Measurements from ENCODE around the gene PIP5K1B. TPM values are rescaled to one million over a fixed set of nuclear protein-coding genes. Genes with fewer than 3 reads are reported as not detected.

The PIP5K1B gene
- total RNA-seq, 1 experiment from 2014 or later, result not detected

DNA sequence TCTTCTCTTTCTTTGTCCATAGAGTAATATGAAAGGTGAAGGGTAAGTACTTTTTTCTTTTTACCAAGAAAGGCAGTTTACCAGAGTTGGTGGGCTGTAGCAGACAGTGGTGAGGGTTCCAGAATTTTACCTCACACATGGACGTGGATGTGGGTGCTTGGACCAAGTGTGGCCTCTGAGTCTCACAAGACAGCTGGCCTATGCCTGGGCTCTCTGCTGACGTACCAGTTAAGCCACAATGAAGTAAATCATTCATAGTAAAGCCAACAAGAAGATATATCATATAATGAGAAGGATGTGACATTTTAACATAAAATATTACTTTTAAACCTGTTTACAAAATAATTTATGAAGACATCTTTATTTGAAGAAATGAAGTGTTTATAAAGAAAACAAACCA is 202.9 kb downstream of the PIP5K1B start:
- no peak for DNase-seq (ENCODE audit: low read depth)

DNA sequence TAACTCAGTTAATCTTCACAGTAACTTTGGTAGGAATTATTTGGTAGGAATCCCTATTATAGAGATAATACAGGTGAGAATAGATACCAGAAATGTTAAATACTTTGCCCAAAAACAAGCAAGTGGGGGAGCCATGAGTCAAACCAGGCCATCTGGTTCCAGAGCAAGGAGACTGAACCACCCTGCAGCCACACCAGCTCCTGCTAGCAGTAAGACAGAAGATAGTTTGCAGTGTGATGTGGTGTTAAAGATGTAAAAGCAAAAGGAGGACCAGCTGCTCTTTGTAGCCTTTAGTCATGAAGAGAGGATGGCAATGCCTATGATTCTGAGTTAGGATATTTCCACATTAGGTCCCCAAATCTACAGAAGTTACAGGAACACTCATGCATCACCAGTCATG is 207.5 kb downstream of the PIP5K1B start:
- no peak for DNase-seq (ENCODE audit: low read depth)

DNA sequence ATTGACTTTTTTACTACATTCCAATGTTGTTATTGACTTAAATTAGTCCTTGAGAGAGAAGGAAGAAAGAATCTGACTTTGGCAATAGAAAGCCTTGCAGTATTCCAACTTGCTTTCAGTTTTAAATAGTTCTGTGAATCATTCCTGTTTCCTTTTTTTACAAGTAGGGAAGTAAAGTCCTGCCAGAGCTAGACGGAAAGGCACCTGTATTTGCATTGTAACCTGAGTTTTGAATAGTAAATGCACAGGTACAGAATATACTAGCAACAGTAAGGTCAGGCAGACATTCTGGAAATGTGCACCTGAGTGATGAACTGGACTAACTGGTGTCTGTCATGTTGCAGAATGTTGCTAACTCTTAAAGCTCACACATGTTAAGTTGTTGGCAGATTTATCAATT is 208.0 kb downstream of the PIP5K1B start:
- DNase-seq (ENCODE audit: low read depth), result no peak

DNA sequence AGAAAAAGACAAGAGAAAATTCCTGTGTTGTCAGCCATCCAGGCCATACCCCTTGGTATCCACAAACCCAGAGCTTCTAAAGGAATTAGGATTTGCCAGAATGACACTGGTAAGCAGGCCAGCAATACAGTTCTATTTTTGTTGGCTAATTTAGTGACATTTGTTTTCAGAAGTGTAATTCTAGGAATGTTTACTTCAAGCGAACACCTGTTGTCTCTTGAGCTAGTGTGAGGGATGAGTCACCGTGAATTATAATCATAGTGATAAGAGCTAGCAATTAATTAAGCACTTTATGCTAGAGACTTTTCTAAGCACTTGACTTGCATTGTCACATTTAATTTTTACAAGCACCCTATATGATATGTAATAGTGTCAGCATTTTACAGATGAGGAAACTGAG is 209.7 kb downstream of the PIP5K1B start:
- DNase-seq (ENCODE audit: low read depth), result no peak

DNA sequence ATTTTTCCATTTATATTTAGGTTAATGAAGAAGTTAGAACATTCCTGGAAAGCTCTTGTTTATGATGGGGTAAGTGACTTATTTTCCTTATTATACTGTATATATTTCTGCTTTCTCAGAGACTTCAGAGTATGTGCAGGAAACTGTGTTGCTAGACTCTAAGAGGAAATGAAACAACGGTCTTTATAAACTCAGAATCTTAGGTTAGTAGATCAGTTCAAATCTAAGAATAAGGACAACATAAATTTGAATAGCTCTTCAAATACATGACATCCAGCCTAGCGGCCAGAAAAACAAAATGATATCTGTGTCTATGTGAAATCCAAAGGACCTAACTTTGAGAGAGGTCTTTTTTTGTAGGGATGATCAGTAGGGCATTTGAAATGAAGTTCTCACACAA is 214.6 kb downstream of the PIP5K1B start:
- no peak for DNase-seq (ENCODE audit: low read depth)

DNA sequence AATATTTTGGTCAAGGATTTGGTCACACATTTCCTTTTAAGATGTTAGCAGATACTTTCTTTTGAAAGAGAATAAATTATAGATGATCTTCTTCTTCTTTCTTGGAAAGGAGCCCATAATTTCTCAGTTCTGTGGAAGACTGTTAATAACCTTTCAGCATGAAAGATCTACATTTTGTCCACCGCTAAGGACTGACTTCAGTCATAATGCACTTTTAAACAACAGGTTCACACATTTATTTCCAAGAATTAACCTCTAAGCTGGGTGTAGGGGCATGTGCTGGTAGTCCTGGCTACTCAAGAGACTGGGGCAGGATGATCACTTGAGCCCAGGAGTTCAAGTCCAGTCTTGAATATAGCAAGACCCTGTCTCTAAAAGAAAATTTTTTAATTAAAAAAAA is 215.9 kb downstream of the PIP5K1B start:
- no peak for DNase-seq (ENCODE audit: low read depth)

DNA sequence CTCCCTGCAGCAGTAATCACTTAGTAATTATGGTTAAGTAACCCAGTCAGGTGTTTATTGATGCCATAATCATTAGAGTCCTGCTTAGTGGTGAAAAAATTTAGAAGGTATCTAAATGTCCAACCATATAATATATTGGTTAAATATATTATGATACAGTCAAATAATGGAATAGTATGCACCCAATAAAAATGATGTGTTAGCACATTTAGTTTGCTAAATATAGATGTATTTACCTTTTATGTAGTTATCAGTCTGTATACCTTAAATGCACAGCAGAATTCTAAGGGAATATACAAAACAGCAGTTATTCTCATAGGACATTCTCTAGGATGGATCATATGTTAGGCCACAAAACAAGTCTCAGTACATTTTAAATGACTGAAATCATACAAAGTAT is 218.4 kb downstream of the PIP5K1B start:
- no peak for DNase-seq (ENCODE audit: low read depth)

DNA sequence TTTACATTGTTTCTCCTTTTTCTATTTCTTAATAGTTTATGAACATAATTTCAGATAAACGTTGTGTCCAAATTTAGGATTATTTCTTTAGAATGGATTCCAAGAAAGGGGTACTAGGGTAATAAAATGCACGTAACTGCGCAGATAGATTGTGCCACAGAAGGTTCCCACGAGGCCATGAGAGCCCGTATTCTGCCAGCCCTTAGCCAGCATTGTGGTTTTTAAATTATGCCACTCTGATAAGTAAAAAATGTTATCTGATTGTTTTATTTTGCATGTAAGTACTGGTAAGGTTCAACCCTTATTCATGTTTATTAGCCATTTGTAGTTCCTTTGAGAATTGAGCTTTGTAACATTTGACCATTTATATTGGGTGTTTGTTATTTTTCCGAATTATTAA is 220.1 kb downstream of the PIP5K1B start:
- DNase-seq (ENCODE audit: low read depth), result no peak

DNA sequence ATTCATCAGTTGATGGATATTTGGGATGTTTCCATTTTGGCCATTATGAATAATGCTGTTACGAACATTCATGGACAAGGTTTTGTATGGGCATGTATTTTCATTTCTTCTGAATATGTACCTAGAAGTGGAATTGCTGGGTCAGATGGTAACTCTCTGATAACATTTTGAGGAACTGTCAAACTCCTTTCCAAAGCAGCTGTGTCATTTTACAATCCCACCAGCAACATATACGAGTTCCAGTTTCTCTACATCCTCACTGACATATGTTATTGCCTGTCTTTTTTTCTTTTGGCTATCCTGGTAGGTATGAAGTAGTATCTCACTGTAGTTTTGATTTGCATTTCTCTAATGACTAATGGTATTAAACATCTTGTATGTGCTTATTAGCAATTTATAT is 222.1 kb downstream of the PIP5K1B start:
- DNase-seq (ENCODE audit: low read depth), result no peak

DNA sequence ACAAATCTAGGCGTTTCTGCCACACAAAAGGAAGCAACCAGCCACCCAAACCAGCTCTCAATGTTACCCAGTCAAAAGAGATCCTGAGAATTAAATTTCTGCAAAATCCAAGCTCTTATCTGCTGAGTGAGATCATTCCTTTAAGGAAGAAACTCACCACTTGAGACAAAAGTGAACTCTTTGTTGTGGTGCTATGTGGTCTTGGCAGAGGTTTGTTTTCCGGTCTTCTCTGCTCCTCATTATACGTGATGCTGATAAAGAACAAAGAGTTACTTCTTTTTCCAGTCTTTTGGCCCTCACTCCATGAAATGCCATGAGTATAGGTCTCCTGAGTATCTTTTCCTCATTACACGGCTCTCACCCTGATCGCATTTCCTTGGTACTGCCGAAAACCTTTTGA is 226.8 kb downstream of the PIP5K1B start:
- DNase-seq (ENCODE audit: low read depth), result no peak

DNA sequence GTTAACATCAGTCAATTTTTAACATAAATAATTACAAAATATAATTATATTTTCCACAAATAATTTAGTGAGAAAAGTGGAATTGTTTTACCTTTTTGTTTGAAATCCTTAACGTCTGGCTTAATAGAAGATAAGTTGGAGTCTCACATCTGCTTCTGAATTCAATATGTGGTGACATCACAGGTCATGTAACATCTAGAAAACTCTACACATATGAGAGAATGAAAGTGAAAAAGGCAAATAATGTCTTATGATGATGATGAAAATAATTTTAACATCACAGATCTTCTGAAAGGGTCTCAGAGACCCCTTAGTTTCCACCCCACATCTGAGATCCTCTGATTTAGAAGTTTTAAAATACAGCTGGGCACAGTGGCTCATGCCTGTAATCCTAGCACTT is 227.4 kb downstream of the PIP5K1B start:
- no peak for DNase-seq (ENCODE audit: low read depth)

DNA sequence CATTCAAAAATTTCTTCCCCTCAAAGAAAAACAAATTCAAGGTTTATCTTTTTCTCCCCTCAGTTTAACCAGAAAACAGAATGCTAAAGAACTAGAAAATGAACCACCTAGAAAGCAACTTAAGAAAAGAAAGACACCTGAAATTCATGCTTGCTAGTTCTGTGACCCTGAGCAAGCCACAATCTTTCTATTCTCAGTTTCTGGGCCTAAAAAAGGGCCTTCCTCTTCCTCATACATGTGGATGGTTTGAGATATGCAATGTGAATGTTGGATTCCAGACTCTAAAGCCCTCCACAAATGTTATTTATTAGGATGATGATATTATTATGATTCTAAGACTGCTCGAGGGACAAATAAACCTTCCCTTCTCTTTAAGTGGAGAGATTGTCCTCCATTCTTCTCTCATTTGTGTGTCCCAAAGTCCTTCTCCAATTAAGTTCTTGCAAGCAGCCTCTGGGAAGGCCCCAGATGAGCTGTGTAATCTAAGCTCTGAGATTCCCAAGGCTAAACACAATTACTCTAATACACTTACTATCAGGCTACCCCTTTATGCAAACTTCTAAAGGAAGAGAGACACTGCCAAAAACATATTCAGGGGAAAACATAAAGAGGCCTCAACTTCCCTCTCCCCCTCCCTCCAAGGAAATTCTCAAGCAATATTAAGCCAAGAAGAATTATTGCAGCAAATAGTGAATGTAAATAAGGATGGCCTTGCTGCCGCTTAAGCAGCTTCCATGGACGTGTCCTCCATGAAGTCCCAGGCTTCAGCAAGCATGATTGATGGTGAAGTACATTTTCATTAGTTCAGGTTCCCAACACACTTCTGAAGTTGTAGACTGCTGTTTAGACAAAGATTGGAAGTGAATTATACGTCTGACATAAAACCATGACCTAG is 228.6 kb downstream of the PIP5K1B start:
- DNase-seq (ENCODE audit: low read depth), result no peak

DNA sequence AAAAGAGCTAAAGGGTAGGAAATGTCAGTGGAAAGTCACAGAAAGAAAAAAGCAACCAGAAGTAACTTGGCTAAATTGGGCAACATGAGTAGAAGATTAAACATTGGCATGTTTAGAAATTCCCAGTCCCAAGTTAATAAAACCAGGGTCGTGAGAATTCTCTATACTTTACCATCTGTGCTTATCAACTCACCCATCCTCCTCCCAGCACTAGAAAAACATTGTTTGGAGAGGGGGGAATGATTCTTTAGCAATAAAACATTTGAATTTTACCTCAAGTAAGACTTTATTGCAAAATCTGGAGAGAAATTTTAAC is 229.2 kb downstream of the PIP5K1B start:
- no peak for DNase-seq (ENCODE audit: low read depth)

DNA sequence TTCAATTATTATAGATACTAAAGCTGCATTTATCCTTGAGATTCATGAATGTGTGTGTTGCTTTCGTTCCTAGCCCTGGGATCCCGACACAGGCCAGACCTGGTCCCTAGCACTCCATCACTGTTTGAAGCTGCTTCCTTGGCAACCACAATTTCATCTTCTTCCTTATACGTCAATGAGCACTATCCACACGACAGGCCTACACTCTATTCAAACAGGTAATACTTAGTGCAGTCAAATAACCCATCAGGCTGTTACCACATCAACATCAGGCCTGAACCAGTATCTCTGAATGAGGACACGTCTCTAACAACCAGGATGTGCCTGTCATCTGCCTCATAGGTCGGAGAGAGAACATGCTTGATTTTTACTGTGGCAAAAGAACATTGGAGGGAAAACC is 235.5 kb downstream of the PIP5K1B start:
- DNase-seq (ENCODE audit: low read depth), result no peak

DNA sequence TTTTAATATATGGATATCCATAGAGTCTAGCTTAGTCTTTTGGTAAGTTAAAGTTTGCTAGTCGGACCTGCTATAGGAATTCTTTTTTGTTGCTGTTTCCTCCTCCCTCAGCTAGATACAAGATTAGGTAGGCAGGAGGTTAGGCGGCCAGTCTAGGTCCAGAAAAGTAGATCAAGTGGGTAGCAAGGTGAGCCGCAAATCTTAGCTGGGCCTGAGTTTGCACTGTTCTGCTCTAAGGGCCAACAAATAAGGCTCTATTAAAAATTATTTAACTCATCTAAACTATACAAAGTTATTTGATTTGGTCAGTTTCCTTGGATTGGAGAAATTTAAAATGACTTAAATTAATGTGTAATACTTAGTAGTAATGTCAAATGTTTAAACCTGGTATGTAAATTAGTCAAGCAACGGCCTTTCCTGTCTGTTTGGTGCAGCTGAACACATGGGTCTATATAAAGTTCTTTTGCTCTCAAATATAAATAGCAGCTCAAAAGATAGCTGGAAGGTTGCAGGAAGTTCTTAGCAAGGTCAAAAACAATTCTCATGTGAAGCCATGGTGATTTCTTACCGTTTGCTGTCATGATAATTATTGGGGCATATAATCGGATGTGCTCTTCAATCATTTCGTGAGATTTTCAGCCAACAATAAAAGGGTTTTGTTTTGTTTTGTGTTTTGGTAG is 236.9 kb downstream of the PIP5K1B start:
- DNase-seq (ENCODE audit: low read depth), result no peak

DNA sequence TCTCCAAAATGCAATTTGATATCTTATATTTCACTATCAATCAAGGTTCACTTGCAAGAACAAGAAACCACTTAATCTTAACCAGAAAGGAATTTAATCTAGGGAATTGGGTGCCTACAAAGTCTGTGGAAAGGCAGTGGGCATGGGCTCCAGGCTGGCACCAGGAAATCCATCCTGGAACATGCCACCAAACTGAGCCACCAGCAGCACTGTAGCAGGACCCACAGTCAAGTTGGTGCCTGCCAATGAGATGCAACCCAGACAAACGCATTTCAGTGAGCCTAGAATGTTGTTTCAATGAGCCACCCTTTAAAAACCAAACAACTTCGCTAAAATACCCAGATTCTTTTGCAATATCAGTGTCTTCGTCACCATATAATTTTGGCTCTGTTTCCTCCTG is 237.8 kb downstream of the PIP5K1B start:
- DNase-seq (ENCODE audit: low read depth), result no peak

DNA sequence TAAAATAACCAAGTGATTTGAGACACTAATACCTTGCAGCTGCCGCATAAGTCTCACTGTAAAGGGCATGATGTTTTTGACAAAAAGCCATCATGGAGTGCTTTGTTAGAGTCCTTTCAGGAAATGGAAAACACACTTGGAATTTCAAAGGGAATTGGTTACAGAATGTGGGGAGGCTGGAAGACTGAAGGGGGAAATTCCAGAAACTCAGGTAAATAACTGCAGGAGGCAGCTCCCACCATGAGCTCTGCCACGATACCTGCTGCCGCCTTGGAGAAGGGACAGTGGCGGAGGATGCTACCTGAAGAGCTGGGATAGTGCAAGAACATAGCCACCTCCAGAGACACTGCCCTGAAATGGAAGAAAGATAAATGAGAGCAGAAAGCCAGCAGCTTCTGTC is 242.0 kb downstream of the PIP5K1B start:
- DNase-seq (ENCODE audit: low read depth), result no peak

DNA sequence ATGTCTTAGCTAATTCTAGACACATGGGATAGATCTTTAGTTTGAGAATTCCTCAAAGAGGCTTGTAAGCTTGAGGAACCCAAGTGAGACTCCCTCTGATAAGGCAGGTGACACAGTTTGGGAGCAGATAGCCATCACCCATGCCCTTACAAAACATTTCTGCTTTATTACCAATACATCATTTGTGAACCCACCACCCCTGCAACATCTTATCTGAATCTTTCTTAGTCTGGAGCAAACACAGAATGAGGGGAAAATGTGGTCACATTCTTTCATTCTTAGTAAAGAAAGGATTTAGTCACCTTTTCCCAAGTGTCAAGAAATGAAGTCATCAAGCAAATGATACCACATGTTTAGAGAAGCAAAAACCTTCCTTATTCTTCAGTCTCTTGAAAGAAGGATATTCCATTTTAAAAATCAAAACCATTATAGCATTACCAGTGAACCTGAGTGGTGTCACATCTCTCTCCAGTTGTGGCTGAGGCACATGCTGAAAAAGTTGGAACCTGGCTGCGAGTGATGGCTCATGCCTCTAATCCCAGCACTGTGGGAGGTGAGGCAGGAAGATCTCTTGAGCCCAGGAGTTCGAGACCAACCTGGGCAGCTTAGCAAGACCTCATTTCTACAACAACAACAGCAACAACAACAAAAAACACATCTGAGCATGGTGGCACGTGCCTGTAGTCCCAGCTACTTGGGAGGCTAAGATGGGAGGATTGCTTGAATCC is 243.0 kb downstream of the PIP5K1B start:
- no peak for DNase-seq (ENCODE audit: low read depth)

DNA sequence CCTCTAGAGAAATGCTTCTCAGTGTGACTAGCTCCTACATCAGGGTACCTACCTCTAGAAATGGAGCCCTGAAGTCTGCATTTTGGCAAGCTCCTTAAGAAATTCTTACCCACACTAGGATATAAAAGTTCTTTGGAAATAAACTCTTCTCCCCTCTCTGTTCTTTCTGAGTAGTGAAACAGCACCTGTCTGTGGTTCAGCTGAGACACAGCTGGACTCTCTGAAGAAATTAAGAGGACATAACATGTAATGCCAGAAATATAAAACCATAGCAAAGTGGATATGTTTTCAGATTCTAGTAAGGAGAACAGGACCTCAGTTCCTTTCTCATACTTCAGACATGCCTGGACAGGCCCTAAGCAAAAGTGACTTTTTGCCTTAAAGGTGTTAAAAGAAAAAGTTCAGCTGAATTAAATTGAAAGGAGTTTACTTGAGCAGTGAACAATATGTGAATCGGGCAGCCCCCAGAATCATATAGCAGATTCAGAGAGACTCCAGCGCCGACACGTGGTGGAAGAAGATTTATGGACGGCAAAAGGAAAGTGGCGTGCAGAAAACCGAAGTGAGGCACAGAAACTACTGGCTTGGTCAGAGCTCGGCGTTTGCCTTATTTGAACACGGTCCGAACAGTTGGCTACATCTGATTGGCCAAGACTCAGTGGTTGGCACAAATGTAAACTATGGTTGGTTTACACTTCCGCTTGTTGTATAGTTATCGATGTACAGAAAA is 244.4 kb downstream of the PIP5K1B start:
- DNase-seq (ENCODE audit: low read depth), result no peak

DNA sequence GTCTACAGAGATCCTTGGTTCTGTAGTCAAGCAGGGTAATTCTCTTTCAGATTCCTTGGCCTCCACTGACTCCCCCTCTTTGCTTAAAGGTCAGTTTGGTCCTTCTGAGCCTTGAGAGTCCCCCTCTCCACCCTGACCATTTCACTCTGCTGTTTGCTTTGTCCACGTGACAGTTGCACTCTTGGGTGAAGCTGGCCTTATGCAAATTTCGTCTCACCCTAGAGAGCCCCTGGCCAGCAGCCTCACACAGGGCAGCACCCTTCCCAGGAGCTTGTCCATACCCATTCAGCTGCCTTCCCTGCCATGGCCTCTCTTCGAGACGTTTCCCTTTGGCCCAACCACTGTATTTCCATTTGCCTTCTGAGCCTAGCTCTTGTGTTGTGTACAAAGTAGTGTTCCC is 245.1 kb downstream of the PIP5K1B start:
- DNase-seq (ENCODE audit: low read depth), result no peak

DNA sequence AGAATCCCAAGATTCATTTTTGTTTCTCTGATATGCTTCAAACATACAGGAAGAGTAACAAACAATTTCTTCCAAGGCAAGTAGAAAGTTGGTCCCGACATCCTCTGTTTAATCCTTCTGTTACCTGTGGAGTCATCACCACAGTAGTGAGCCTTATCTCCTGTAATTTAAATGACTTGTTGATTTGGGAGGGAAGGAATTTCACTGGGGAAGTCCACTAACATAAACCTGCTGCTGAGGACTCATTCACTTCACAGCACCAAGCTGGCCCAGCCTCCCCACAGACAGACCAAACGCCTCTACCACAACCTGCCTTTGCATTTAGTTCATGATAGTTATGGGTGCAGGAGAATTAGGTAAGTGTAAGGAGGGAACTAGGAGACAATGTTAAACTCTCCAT is 245.6 kb downstream of the PIP5K1B start:
- DNase-seq (ENCODE audit: low read depth), result no peak

Measured in M059J (cell line).